Peyer's patch (tissue), 4 donors: ENCODE results near the gene ETV6.

Source experiments
- POLR2A ChIP-seq, 2 donors: fragments of 450-650 bp; IDR thresholded peaks; one replicate each; pipeline ENCODE4 v1.5.1; 2017; ENCODE audit warnings: antibody characterized with exemption in 2 of 2, mild to moderate bottlenecking in 2 of 2, moderate library complexity in 2 of 2
- TF ChIP-seq, protein P1 (sequence below), 6 experiments: fragments of 450-650 bp in 4 of 6; fragments of 200-600 bp in 2 of 6; sonication (generic) in 1 of 6; IDR thresholded peaks; one replicate each; pipeline ENCODE4 v1.5.1; 2017 to 2019; ENCODE audit warnings: antibody characterized with exemption in 6 of 6, mild to moderate bottlenecking in 3 of 6, moderate library complexity in 1 of 6

DNA sequence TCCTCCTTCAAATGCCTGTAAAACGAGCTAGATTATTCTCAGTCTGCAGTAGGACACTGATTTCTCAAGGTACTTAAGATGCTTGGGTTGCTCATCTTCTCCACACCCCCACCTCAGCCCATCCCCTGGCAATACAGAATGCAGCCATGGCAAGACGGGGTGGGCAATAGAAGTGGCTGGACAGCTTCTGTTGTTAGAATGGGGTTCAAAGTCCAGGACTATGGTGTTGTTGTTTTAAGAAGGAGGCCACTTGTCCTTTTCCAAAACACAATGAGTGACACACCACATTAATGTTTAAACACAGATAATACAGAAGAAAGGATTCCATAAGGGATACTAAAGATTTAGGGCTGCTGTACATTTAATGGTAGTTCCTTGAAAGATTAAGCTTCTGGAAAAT is 232.4 kb downstream of the ETV6 start:
- TF ChIP-seq POLR2A (IDR thresholded peaks at IDR 0.05), result no peak
- TF ChIP-seq, protein P1, sequence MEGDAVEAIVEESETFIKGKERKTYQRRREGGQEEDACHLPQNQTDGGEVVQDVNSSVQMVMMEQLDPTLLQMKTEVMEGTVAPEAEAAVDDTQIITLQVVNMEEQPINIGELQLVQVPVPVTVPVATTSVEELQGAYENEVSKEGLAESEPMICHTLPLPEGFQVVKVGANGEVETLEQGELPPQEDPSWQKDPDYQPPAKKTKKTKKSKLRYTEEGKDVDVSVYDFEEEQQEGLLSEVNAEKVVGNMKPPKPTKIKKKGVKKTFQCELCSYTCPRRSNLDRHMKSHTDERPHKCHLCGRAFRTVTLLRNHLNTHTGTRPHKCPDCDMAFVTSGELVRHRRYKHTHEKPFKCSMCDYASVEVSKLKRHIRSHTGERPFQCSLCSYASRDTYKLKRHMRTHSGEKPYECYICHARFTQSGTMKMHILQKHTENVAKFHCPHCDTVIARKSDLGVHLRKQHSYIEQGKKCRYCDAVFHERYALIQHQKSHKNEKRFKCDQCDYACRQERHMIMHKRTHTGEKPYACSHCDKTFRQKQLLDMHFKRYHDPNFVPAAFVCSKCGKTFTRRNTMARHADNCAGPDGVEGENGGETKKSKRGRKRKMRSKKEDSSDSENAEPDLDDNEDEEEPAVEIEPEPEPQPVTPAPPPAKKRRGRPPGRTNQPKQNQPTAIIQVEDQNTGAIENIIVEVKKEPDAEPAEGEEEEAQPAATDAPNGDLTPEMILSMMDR (IDR thresholded peaks at IDR 0.05), result no peak
